H1 (cell line): ENCODE measurements around the gene PPM1M. TPM values are rescaled to one million over a fixed set of nuclear protein-coding genes. Genes with fewer than 3 reads are reported as not detected.

Experiments
- CTCF ChIA-PET: fragments of 300-600 bp; sonication (Branson Sonifier 250); formaldehyde crosslinking; loops from one replicate; lab custom pipeline; 2021; ENCODE audit not compliant: partially characterized antibody; lab: Charles Lee
- POLR2A ChIA-PET: fragments of 300-600 bp; sonication (Branson Sonifier 250); formaldehyde crosslinking; loops from one replicate; lab custom pipeline; 2021; ENCODE audit warnings: inconsistent platforms; ENCODE audit not compliant: partially characterized antibody; lab: Charles Lee
- DNase-seq, 2 experiments: peaks; one replicate each; pipeline versions ENCODE4 v3.0.0 to v3.0.0-alpha.2; 2010 to 2022; ENCODE audit warnings: low spot score in 2 of 2, low read depth in 1 of 2, mixed read lengths in 1 of 2
- FAIRE-seq: peaks from 2 replicates; lab custom pipeline; 2011; peaks lifted over from hg19 to GRCh38; lab: Jason Lieb, UNC
- H2AFZ ChIP-seq: 2 replicates; pipeline ENCODE4 v1.8.1; 2012; ENCODE audit warnings: low read length, inconsistent platforms
- H2AK5ac ChIP-seq: 2 replicates; pipeline ENCODE4 v1.6.1; 2013; ENCODE audit warnings: low read depth, low read length
- H2BK120ac ChIP-seq: replicated peaks from 2 replicates; pipeline ENCODE3; 2013; ENCODE audit warnings: low read depth, low read length, inconsistent platforms
- H2BK12ac ChIP-seq: 2 replicates; pipeline ENCODE4 v1.6.1; 2013; ENCODE audit warnings: low read depth, low read length
- H2BK15ac ChIP-seq: 2 replicates; pipeline ENCODE4 v1.6.1; 2013; ENCODE audit warnings: low read length
- H2BK20ac ChIP-seq: 2 replicates; pipeline ENCODE4 v1.6.1; 2013; ENCODE audit warnings: low read length
- H2BK5ac ChIP-seq: 2 replicates; pipeline ENCODE4 v1.6.1; 2013; ENCODE audit warnings: low read depth, low read length
- H3K14ac ChIP-seq: 2 replicates; pipeline ENCODE4 v1.6.1; 2013; ENCODE audit warnings: inconsistent platforms; ENCODE audit not compliant: insufficient read length
- H3K18ac ChIP-seq: 2 replicates; pipeline ENCODE4 v1.6.1; 2013; ENCODE audit warnings: low read length; ENCODE audit errors: extremely low read depth
- H3K23ac ChIP-seq: 2 replicates; pipeline ENCODE4 v1.6.1; 2013; ENCODE audit warnings: inconsistent platforms; ENCODE audit not compliant: insufficient read length
- H3K23me2 ChIP-seq: 2 replicates; pipeline ENCODE4 v1.6.1; 2013; ENCODE audit warnings: low read depth, low read length
- H3K27ac ChIP-seq: 2 replicates; pipeline ENCODE4 v1.6.1; 2011; ENCODE audit warnings: low read depth, low read length, inconsistent platforms
- H3K27me3 ChIP-seq, 4 experiments: replicated peaks in 1 of 4; 1 replicate in 1 of 4; 2 replicates in 3 of 4; pipeline versions ENCODE4 v1.6.1 to v1.8.1; 2011 to 2013; ENCODE audit warnings: low read length in 3 of 4, mild to moderate bottlenecking in 3 of 4, inconsistent platforms in 2 of 4, mixed read lengths in 2 of 4, moderate library complexity in 1 of 4; ENCODE audit not compliant: control insufficient read depth in 3 of 4, insufficient read depth in 3 of 4; ENCODE audit errors: extremely low read depth in 1 of 4
- H3K36me3 ChIP-seq, 4 experiments: 2 replicates each; pipeline versions ENCODE4 v1.6.1 to v1.8.1; 2011 to 2013; ENCODE audit warnings: mild to moderate bottlenecking in 4 of 4, low read length in 3 of 4, moderate library complexity in 2 of 4, control low read depth in 1 of 4, inconsistent platforms in 1 of 4; ENCODE audit not compliant: insufficient read depth in 4 of 4, control insufficient read depth in 2 of 4
- H3K4ac ChIP-seq: replicated peaks from 2 replicates; pipeline ENCODE3; 2013; ENCODE audit warnings: low read length, low read depth, mixed read lengths, inconsistent platforms; ENCODE audit not compliant: insufficient read length
- H3K4me1 ChIP-seq, 4 experiments: replicated peaks in 1 of 4; 1 replicate in 1 of 4; 2 replicates in 3 of 4; pipeline versions ENCODE4 v1.6.1 to v1.8.1; 2011 to 2013; ENCODE audit warnings: low read length in 3 of 4, inconsistent platforms in 2 of 4, mixed read lengths in 1 of 4; ENCODE audit not compliant: insufficient read depth in 4 of 4, control insufficient read depth in 3 of 4
- H3K4me2 ChIP-seq, 2 experiments: 2 replicates each; pipeline versions ENCODE4 v1.6.1 to v1.8.1; 2011 to 2013; ENCODE audit warnings: low read depth in 2 of 2, low read length in 2 of 2, control low read depth in 1 of 2, inconsistent platforms in 1 of 2, mild to moderate bottlenecking in 1 of 2; ENCODE audit not compliant: insufficient read depth in 1 of 2
- H3K4me3 ChIP-seq, 4 experiments: fragments of 200-600, 300-600 bp in 1 of 4; sonication (generic), shearing (Covaris generic), sonication (Bioruptor Twin) in 1 of 4; 2 replicates each; pipeline versions ENCODE4 v1.5.1 to v1.8.1; 2011 to 2016; ENCODE audit warnings: low read length in 4 of 4, low read depth in 3 of 4, control low read depth in 2 of 4, inconsistent platforms in 2 of 4, mild to moderate bottlenecking in 2 of 4, mixed read lengths in 1 of 4, moderate library complexity in 1 of 4; ENCODE audit not compliant: insufficient read depth in 2 of 4; ENCODE audit errors: extremely low read depth in 1 of 4
- H3K56ac ChIP-seq: replicated peaks from 2 replicates; pipeline ENCODE3; 2013; ENCODE audit warnings: low read depth, mild to moderate bottlenecking, mixed read lengths, low read length, inconsistent platforms; ENCODE audit not compliant: insufficient read length
- H3K79me1 ChIP-seq: 2 replicates; pipeline ENCODE4 v1.6.1; 2013; ENCODE audit warnings: low read depth, low read length, control low read depth
- H3K79me2 ChIP-seq, 2 experiments: 2 replicates each; pipeline versions ENCODE4 v1.6.1 to v1.8.1; 2012 to 2013; ENCODE audit warnings: low read length in 2 of 2, mild to moderate bottlenecking in 2 of 2, inconsistent platforms in 1 of 2; ENCODE audit not compliant: insufficient read depth in 2 of 2, control insufficient read depth in 1 of 2
- H3K9ac ChIP-seq, 4 experiments: replicated peaks in 1 of 4; 1 replicate in 1 of 4; 2 replicates in 3 of 4; pipeline versions ENCODE4 v1.6.1 to v1.8.1; 2011 to 2013; ENCODE audit warnings: low read depth in 3 of 4, low read length in 3 of 4, control low read depth in 2 of 4, mild to moderate bottlenecking in 2 of 4, moderate library complexity in 2 of 4, inconsistent platforms in 1 of 4; ENCODE audit errors: extremely low read depth in 1 of 4
- H3K9me3 ChIP-seq, 2 experiments: 2 replicates each; pipeline versions ENCODE4 v1.6.1 to v1.8.1; 2012 to 2013; ENCODE audit warnings: mild to moderate bottlenecking in 2 of 2, moderate library complexity in 2 of 2, control low read depth in 1 of 2, inconsistent platforms in 1 of 2, low read depth in 1 of 2, low read length in 1 of 2, mixed read lengths in 1 of 2; ENCODE audit not compliant: insufficient read depth in 2 of 2
- H4K20me1 ChIP-seq, 2 experiments: replicated peaks in 1 of 2; 2 replicates each; pipeline versions ENCODE3 to v1.8.1; 2011 to 2013; ENCODE audit warnings: inconsistent platforms in 2 of 2, low read length in 2 of 2, mild to moderate bottlenecking in 1 of 2; ENCODE audit not compliant: insufficient read depth in 2 of 2, control insufficient read depth in 1 of 2
- H4K5ac ChIP-seq: 2 replicates; pipeline ENCODE4 v1.6.1; 2013; ENCODE audit warnings: low read length, low read depth, mixed read lengths, inconsistent platforms; ENCODE audit not compliant: insufficient read length
- H4K8ac ChIP-seq: 2 replicates; pipeline ENCODE4 v1.8.0; 2013; ENCODE audit warnings: mild to moderate bottlenecking, moderate library complexity, low read length, inconsistent platforms; ENCODE audit not compliant: insufficient read depth; ENCODE audit errors: extremely low read depth
- H4K91ac ChIP-seq: replicated peaks from 2 replicates; pipeline ENCODE3; 2013; ENCODE audit warnings: low read length, mixed read lengths, inconsistent platforms; ENCODE audit not compliant: insufficient read length
- ASH2L ChIP-seq: fragments of 200-600, 300-600 bp; sonication (generic); IDR thresholded peaks from one replicate; pipeline ENCODE4 v1.7.1; 2017; ENCODE audit warnings: low read length
- BACH1 ChIP-seq: IDR thresholded peaks from 2 replicates; pipeline ENCODE4 v1.6.1; 2012; ENCODE audit warnings: low read length, improper control_type of control experiment
- GTF2F1 ChIP-seq: IDR thresholded peaks from 2 replicates; pipeline ENCODE4 v1.6.1; 2012; ENCODE audit warnings: low read depth, low read length, improper control_type of control experiment, borderline replicate concordance
- KDM4A ChIP-seq: IDR thresholded peaks from one replicate; pipeline ENCODE4 v1.7.1; 2012; ENCODE audit warnings: low read depth, mild to moderate bottlenecking, moderate library complexity, low read length, inconsistent platforms; ENCODE audit not compliant: severe bottlenecking
- POLR2A ChIP-seq, 2 experiments: IDR thresholded peaks; 1 replicate in 1 of 2; 2 replicates in 1 of 2; pipeline ENCODE4 v1.6.1; 2011; ENCODE audit warnings: low read depth in 2 of 2, low read length in 2 of 2, mild to moderate bottlenecking in 2 of 2; ENCODE audit errors: control extremely low read depth in 1 of 2
- SIN3A ChIP-seq, 2 experiments: IDR thresholded peaks in 1 of 2; conservative IDR thresholded peaks in 1 of 2; 2 replicates each; pipeline ENCODE4 v1.6.1; 2011 to 2012; ENCODE audit warnings: low read length in 2 of 2, improper control_type of control experiment in 1 of 2, low read depth in 1 of 2, mild to moderate bottlenecking in 1 of 2
- SIRT6 ChIP-seq: IDR thresholded peaks from one replicate; pipeline ENCODE4 v1.7.1; 2012; ENCODE audit warnings: low read length, inconsistent platforms
- ZNF274 ChIP-seq: IDR thresholded peaks from 2 replicates; pipeline ENCODE4 v1.7.0; 2012; ENCODE audit warnings: low read length, borderline replicate concordance; ENCODE audit errors: extremely low read depth
- WGBS, 2 experiments: shearing (Covaris generic) in 1 of 2; methylation state at CpG; one replicate each; pipeline versions ENCODE4 v1.1.6 to v1.1.7; 2013 to 2015; ENCODE audit warnings: low lambda C conversion rate in 2 of 2, mixed read lengths in 2 of 2, inconsistent platforms in 1 of 2, low coverage in 1 of 2, missing lambda C conversion rate in 1 of 2; ENCODE audit not compliant: insufficient replicate concordance in 2 of 2, insufficient coverage in 1 of 2, insufficient read length in 1 of 2; ENCODE audit errors: extremely low coverage in 1 of 2, missing lambda C conversion rate in 1 of 2; 5-methylcytosine and 5-hydroxymethylcytosine counted together
- polyA plus RNA-seq, 7 experiments: library from polyadenylated mRNA; depleted of rRNA in 3 of 7; stranded (reverse) in 5 of 7; unstranded in 2 of 7; fragments of >200 nt in 5 of 7; fragments of 200-250 nt in 2 of 7; gene quantifications; 1 replicate in 5 of 7; 2 replicates in 1 of 7; 4 replicates in 1 of 7; pipeline versions ENCODE4 v1.2.1 to v1.2.3, GENCODE V29; 2011 to 2013; ENCODE audit warnings: missing spikeins in 2 of 7, mixed read lengths in 2 of 7
- total RNA-seq: library from RNA; stranded (reverse); fragmentation: NEBNext Ultra II Directional; extraction: Animal tissue kit (Norgen Biotek cat#: 25700); gene quantifications from 2 replicates; pipeline ENCODE4 v1.2.1, GENCODE V29; 2021
- TF ChIP-seq, protein P1 (sequence below), 3 experiments: IDR thresholded peaks; 1 replicate in 2 of 3; 2 replicates in 1 of 3; pipeline versions ENCODE4 v1.5.1 to v1.6.1; 2011; ENCODE audit warnings: low read length in 3 of 3, mild to moderate bottlenecking in 3 of 3, inconsistent platforms in 2 of 3, low read depth in 1 of 3, moderate library complexity in 1 of 3; ENCODE audit not compliant: insufficient read depth in 1 of 3; ENCODE audit errors: control extremely low read depth in 1 of 3

PPM1M gene
- total and polyA plus RNA-seq, 2 of the 8 experiments (the other 6 are each of a cell fraction or from before 2014, with no cell fraction given), result 5.2 to 6.3 TPM

DNA sequence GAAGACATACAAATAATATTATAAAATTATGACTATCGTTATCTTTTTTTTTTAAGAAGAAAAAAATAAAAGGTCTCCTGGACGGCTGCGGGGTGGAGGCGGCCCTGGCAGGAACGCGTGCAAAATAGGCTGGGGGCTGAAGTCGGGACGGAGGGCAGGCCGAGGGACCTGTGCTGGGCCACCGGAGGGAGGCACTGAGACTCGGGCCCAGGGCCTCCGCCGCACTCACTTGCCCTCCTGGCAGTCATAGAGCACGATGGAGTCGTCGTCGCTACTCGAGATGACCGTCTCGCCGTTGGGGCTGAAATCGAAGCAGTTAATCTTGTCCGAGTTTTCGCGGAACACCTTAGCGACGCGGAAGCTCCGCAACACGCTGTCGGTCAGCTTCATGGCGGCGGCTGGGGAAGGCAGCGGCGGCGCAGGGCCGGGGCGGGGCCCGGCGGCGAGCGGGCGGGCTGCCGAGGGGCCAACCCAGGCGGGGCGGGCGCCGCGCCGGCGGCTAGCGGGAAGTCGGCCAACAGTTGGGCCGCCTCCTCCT is 32.5 kb downstream of the PPM1M start:
- H3K9me3 ChIP-seq, result no peaks in the 10 kb centered on the region
- no peak for FAIRE-seq
- H2AK5ac ChIP-seq, result 0 out of 2 replicates have a peak overlapping the region, but pooled peaks have one; percentile 82
- peak overlapping the region; percentile 79 for H3K56ac ChIP-seq
- H3K4me1 ChIP-seq, result peaks cover 0 to 3% (median under 1%) of the 10 kb centered on the region in 4 experiments; a peak in 3 of 7 replicates
- ChIA-PET POLR2A (interaction anchor here (0.7 to 5.1 kb wide), 38 partner anchors 11 to 437 kb away, joined by 3 to 76 read pairs (median 4); partner anchors contain the start of genes ALAS1, GLYCTK, PPM1M and TWF2), CTCF (interaction anchor here (0.5 to 6.1 kb wide), 18 partner anchors 10 to 270 kb away, joined by 3 to 34 read pairs (median 4); partner anchors contain the start of genes GLYCTK and PPM1M)
- H3K18ac ChIP-seq, result peak overlapping the region; percentile 97
- H3K27ac ChIP-seq, result peak overlapping the region; percentile 98
- H3K23ac ChIP-seq, result no peak overlapping the region
- H2BK12ac ChIP-seq, result peak overlapping the region; percentile 92
- 2% methylated on average over 23 of the region's 54 CpGs; no CpG with 5 or more reads in 1 of the 2 experiments for WGBS, 2 experiments
- no peak overlapping the region for H3K14ac ChIP-seq
- H3K4me2 ChIP-seq, result peak overlapping the region; percentile 84 to 90
- H4K20me1 ChIP-seq, result peaks cover 11 to 12% of the 10 kb centered on the region in 2 experiments
- no peak overlapping the region for H2BK120ac ChIP-seq
- H2BK5ac ChIP-seq, result peak overlapping the region; percentile 98
- H3K23me2 ChIP-seq, result peaks cover 10% of the 10 kb centered on the region
- DNase-seq, result peak in 1 of 2 experiments; percentile 86
- peaks cover 0 to 5% (median under 1%) of the 10 kb centered on the region in 4 experiments; a peak in 2 of 8 replicates for H3K36me3 ChIP-seq
- H3K27me3 ChIP-seq, result no peaks in the 10 kb centered on the region
- H2AFZ ChIP-seq, result 0 out of 2 replicates have a peak overlapping the region, but pooled peaks have one; percentile 90
- no peaks in the 10 kb centered on the region; the same call in 1 of the 2 replicates for H3K79me1 ChIP-seq
- peak overlapping the region; percentile 94 for H4K91ac ChIP-seq
- H4K5ac ChIP-seq, result peak overlapping the region; percentile 97
- no peak overlapping the region for H2BK20ac ChIP-seq
- peak overlapping the region; percentile 100 for H4K8ac ChIP-seq
- peaks cover 37 to 51% of the 10 kb centered on the region in 2 experiments for H3K79me2 ChIP-seq
- H3K4ac ChIP-seq, result no peak overlapping the region
- H3K9ac ChIP-seq, result peak overlapping the region; percentile 98 to 99 (median 98)
- peak overlapping the region; percentile 94 to 99 (median 97) for H3K4me3 ChIP-seq
- no peak overlapping the region; the same call in 1 of the 2 replicates for H2BK15ac ChIP-seq
- TF ChIP-seq SIN3A (conservative IDR thresholded peaks at IDR 0.05 in 1 of 2, IDR thresholded peaks at IDR 0.05 in 1 of 2; ENCODE audit: low read depth in 1 of 2, low read length in 2 of 2) (0 out of 4 replicates have a peak, but pooled peaks of 1 of the 2 experiments have one; percentile 4), GTF2F1 (0 out of 2 replicates have a peak, but pooled peaks have one; percentile 3), POLR2A (IDR thresholded peaks at IDR 0.05; ENCODE audit: control extremely low read depth in 1 of 2, low read depth in 2 of 2, low read length in 2 of 2) (peak in 1 of 2 experiments; percentile 78; a peak in 2 of 3 replicates), SIRT6 (no peak), ASH2L (peak; percentile 69), KDM4A (peak; percentile 13), ZNF274 (no peak), BACH1 (no peak)
- TF ChIP-seq, protein P1, sequence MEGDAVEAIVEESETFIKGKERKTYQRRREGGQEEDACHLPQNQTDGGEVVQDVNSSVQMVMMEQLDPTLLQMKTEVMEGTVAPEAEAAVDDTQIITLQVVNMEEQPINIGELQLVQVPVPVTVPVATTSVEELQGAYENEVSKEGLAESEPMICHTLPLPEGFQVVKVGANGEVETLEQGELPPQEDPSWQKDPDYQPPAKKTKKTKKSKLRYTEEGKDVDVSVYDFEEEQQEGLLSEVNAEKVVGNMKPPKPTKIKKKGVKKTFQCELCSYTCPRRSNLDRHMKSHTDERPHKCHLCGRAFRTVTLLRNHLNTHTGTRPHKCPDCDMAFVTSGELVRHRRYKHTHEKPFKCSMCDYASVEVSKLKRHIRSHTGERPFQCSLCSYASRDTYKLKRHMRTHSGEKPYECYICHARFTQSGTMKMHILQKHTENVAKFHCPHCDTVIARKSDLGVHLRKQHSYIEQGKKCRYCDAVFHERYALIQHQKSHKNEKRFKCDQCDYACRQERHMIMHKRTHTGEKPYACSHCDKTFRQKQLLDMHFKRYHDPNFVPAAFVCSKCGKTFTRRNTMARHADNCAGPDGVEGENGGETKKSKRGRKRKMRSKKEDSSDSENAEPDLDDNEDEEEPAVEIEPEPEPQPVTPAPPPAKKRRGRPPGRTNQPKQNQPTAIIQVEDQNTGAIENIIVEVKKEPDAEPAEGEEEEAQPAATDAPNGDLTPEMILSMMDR (IDR thresholded peaks at IDR 0.05; ENCODE audit: control extremely low read depth in 1 of 3, insufficient read depth in 1 of 3, low read depth in 1 of 3, low read length in 3 of 3), result peak in 2 of 3 experiments; percentile 34 to 52; a peak in 3 of 4 replicates
